GM19238 (cell line): ENCODE data around the gene RPTOR.

ENCODE experiments used
- DNase-seq: peaks from one replicate; pipeline ENCODE4 v3.0.0; 2011; ENCODE audit warnings: low spot score; ENCODE audit not compliant: insufficient read length

RPTOR gene

GRCh38 chr17:81003711-81004475 is 459.3 kb downstream of the RPTOR start:
- no peak for DNase-seq

DNA sequence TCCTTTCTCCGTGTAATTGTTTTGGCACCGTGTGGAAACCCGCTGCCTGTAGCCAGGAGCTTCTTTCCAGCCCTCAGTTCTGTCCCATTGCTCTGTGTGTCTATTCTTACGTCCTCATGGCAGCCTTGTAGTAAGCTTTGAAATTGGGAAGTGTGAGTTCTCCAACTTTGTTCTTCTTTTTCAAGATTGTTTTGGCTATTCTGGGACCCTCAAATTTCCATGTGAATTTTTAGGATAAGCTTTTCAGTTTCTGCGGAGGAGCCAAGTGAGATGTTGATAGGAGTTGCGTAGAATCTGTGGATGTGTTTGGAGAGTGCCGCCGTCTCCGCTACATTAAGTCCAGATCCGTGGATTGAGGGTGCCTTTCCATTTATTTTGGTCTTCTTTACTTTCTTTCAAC is 462.3 kb downstream of the RPTOR start:
- DNase-seq, result no peak

DNA sequence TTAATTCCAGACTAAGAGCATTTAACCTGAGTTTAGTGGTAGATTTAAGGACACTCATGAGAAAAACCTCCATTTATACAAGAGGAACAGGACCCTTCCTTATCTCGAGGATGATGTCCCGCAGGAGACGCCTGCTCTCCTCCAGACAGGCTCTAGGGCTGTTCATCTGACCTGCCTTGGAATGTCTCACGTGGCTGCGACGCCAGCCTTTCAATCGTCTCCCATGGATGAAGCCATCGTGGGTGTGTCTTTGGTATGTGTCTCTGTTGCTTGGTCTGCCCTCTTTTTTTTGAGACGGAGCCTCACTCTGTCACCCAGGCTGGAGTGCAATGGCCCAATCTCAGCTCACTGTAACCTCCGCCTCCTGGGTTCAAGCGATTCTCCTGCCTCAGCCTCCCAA is 463.5 kb downstream of the RPTOR start:
- no peak for DNase-seq

DNA sequence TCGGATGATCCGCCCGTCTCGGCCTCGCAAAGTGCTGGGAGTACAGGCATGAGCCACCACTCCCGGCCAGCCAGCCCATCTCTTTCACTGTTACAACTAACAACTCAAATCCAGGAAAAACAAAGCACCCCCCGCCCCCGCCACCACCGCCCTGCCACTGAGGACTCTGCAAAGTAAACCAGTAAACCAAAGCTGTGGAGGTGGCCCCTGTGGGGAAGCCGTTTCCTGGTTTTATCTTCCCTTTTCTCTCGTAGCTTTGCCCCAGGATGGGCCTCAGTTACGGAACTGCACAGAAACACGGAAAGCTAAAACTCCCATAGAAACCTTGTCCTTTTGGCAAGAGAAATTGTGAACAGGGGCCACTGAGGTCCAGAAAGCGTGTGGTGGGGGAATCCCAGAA is 464.5 kb downstream of the RPTOR start:
- DNase-seq, result no peak

- DNase-seq, result no peak
Observed at GRCh38 chr17:81010935-81011334, 466.3 kb downstream of the RPTOR start.

GRCh38 chr17:81011951-81012350 is 467.3 kb downstream of the RPTOR start:
- DNase-seq, result no peak

- DNase-seq, result no peak
Observed at GRCh38 chr17:81012574-81013447, 468.2 kb downstream of the RPTOR start.

- DNase-seq, result no peak
Observed at GRCh38 chr17:81013642-81014041, 469.0 kb downstream of the RPTOR start.

- no peak for DNase-seq
Observed at GRCh38 chr17:81015136-81015535, 470.5 kb downstream of the RPTOR start.
